Thyroid gland (tissue), 4 donors: ENCODE results near the gene LEO1.

Experiments
- CTCF ChIP-seq, 6 experiments: fragments of 200-600 bp in 3 of 6; fragments of 450-650 bp in 3 of 6; sonication (generic) in 3 of 6; IDR thresholded peaks; one replicate each; pipeline ENCODE4 v1.5.1; 2016 to 2019; ENCODE audit warnings: antibody characterized with exemption in 6 of 6, mild to moderate bottlenecking in 2 of 6, inconsistent platforms in 1 of 6, moderate library complexity in 1 of 6
- POLR2A ChIP-seq, 2 donors: fragments of 450-650 bp; IDR thresholded peaks; one replicate each; pipeline ENCODE4 v1.6.1; 2017; ENCODE audit warnings: antibody characterized with exemption in 2 of 2, mild to moderate bottlenecking in 2 of 2, moderate library complexity in 1 of 2

- TF ChIP-seq CTCF (IDR thresholded peaks at IDR 0.05) (no peak), POLR2A (IDR thresholded peaks at IDR 0.05) (no peak)
Measured at GRCh38 chr15:51971032-51971374, 575 bp downstream of the LEO1 start.
